HG03175 (cell line): ENCODE data around the gene FANCC.

Experiments used
- ATAC-seq: cut with Tn5 transposase; IDR thresholded peaks from one replicate; pipeline ENCODE4 v1.9.1; 2021; ENCODE audit warnings: mild to moderate bottlenecking, moderate library complexity; ENCODE audit not compliant: unreplicated experiment

The FANCC gene

DNA sequence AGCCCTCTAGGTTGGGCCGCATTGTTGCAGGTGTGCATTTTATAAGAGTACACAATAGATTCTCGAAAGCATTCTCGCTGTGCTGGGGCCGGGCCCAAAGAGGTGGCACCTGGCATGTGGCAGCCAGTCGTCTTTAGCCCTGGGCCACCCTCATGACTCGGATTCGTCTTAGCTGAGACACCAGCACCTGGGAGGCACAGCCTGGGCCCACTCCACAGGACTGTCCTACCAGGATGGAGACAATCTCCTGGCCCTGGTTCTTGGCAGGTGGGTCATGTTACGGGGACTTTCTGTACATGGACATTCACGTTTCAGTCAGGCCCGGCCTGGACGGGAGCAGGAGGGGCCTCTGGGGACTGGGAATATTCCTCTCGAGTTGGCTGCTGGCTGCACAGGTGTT is 212.5 kb downstream of the FANCC start:
- ATAC-seq, result no peak

DNA sequence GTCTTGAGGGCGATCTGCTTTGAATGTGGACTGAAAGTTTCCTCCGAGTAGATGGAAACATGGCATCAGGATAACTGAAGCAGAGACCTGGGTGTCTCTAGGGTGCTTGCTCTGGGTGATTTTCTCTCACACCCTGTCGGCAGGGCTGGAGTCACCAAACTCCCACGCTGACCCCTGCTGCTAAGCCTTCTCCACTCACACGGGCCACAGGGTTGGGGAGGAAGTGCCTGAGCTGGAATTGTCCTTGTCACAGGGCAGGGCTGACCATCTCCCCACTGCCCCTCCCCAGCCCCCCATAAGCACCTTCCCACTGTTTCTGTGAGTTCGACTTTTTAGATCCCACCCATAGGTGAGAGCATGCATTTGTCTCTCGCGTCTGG is 212.9 kb downstream of the FANCC start:
- no peak for ATAC-seq

DNA sequence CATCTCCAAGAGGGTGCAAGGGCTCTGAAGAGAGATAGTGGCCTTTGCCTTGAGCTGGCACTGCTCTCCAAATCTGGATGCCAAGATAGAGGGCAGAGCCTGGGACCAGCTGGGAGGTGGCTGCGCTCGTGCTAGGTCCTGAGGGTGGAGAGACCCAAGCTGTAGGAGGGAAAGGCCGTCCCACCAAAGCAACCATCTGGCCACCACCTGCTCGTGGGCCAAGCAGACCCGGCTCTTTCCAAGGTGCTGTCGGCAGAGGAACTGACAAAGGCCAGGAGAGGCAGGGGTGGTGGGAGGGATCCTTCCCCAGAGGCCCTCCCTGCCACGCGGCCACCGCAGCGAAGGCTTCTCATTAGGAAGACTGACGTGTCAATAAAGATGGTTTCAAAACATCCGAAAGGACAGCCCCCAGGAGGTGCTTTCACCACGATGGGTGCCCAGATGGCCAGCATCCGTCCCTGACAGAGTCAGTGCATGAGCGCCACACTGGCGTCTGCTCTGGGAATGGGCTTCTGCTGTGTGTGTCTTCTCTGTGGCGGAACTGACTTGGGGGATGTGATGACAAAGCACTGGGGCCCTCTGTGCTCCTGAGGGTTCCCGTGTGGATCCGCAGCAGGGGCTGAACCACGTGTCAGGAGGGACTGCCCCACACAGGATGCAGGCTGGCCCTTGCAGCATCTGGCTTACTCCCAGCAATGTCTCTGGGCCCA is 213.5 kb downstream of the FANCC start:
- no peak for ATAC-seq

DNA sequence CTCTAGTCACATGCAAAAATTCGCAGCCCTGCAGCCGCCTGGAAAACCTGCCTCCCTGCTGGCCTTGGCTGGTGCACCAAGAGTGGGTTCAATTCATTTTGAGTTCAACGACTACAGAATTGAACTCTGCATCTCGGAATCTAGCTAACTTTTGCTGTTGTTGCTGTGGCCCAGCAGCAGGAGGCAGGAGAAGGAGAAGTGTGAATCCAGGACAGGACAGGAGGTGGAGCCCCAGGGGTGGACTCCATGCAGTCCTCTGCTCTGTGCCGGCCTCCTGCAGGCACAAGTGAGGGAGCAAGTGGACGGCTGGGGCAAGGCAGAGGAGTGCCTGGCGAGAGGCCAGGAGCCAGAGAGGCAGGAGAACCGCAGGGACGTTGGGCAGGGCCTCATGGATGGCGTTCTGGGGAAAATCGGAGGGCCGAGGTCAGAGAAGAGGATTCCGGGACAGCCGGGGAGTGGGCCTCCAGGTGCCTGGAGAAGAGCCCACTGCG is 214.2 kb downstream of the FANCC start:
- ATAC-seq, result no peak

DNA sequence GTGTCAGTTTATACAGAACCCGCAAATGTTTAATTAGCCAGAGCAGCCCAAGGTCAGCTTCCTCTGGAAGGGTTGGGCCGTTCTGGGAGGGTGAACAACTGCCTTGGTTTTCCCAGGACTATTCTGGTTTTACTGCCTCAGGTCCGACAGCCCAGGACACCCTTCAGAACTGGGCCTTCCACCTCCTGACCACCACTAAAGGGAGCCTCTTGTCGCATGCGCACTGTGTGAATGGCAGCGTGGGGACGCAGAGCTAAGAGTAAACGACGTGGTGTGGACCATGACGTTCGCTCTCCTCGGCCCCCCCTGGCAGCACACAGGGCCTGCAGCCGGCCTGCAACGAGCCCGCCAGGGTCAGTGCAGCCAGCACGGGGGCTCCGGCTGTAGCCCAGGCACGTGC is 214.9 kb downstream of the FANCC start:
- ATAC-seq, result no peak

DNA sequence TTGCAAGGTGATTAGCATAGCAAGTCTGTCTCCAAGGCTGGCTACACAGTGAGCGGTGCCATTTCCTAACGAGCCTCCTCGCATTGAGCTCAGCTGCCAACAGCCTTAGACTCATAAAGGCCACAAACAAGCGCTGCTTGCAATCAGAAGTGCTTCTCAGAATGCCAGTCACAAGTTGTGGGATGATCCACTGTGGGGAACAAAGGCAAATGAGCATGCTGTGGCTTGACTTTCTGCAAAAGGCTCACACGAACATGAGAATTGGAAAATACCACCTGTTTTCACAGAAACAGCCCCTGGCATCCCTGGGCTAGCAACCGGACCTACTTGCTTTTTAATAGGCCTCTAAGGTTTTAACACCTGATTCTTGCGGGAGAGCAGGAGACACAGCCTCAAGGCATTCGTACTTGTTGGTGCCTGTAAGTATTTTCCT is 215.5 kb downstream of the FANCC start:
- no peak for ATAC-seq

DNA sequence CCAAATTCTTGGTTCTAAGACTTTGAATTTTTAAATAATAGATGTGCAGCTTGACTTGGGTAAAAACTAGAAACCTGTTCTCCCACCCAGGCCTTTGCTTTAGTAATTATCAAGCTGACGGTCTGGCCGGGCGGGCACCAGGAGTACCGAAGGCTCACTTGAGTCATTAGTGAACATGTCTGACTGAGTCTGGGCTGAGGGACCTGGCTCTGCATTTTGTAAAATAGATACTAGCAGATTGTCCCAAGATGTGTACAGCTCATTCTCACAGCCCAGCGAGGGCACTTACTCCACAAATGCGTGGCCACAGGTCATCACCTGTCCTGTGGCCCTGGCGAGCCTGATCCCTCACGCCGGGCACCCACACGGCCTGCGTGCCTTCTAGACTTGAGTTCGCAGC is 216.2 kb downstream of the FANCC start:
- no peak for ATAC-seq

DNA sequence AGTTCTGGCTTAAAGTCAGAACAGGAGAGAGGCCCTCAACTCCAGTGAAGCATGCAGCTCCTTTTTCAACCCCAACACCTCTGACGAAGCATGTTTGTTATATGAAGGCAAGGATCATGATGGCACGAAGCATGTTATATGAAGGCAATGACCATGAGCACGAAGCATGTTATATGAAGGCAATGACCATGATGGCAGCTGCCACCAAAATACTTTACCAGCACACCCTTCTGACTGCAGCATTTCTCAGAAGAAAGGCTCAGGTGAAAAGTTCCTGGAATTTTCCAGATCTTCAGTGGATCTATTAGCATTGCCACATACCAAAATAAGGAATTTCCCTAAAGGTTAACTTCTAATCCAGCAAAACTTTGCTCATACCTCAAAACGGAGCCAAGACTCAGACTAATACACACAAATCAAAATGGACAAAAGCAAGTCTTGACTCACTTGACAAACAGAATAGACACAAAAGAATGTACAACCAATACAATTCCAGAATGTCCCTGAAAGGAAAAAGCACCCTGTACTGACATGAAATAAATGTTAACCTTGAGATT is 217.4 kb downstream of the FANCC start:
- ATAC-seq, result no peak

DNA sequence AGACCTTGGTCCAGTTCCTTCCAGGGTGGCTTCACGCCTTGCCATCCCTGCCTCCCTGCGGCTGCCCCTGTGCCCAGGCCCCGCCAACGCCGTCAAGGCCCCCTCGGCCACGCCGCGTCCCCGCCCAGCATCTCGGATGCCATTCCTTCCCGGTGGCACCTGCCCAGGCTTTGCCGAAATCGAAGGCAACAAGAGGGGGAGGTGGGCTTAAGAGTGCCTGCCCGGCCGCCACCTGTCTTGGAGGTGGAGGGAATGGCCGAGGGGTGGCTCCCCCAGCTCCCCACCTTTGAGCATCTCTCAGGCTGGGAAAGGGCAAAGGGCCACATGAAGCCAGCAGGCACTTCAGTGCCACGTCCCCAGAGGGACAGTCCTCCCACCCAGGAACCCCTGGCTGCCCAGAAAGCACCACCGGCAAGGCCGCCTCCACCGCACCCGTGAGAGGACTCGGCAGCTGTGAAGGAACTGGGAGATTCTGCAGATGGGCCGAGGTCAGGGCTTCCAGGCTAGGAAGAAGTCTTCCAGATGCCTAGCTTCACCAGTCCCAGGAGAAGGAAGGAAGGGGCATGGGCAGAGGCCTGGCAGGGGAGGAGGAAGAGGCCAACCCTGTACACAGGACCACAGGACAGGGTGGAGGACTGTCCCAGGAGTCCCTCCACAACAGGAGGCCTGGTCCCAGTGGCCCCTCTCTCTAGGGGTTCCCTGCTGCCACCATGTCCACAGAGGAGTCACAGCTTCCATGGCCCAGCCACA is 218.0 kb downstream of the FANCC start:
- ATAC-seq, result no peak

DNA sequence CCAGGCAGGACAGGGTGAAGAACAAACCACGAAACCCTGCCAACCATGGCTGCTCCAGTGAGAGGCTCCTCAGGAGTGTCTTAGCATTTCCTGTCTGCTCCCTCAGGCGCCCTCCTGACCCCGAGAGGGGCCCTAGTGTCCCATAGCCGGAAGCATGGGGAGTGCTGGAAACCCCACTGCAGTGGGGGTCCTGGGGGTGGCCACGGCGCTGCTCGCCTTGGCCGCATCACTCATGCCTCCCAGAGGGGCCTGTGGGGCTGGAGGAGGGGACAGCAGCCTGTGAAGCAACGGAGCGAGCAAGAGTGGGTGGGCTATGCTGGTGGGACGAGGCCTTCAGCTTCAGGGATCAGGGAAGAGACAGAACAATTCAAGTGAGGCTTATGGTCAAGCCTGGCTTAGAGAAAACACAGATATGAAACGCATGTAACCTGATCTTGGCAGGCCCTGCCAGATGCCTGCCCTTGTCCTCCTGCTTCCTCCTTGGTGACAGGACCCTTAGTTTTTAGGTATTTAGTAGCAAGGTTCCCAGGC is 219.1 kb downstream of the FANCC start:
- ATAC-seq, result no peak

DNA sequence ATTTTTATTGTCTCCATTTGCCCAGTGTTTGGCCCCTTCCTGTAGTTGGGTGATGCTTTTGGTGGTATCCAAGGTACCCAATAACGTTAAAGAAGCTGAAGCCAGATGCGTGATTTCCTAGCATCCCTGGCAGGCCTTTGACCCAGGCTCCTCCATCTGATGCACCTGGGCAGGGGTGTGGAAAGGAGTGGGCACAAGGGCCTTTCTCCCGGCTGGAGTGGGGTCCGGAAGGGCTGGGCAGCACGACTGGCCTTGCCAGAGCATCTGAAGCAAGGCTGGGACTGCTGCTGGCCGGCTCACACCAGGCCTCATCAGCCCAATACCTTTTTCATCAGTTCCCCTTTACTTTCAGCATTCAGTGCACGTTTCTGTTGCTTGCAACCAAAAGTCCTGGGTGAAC is 220.2 kb downstream of the FANCC start:
- ATAC-seq, result no peak

DNA sequence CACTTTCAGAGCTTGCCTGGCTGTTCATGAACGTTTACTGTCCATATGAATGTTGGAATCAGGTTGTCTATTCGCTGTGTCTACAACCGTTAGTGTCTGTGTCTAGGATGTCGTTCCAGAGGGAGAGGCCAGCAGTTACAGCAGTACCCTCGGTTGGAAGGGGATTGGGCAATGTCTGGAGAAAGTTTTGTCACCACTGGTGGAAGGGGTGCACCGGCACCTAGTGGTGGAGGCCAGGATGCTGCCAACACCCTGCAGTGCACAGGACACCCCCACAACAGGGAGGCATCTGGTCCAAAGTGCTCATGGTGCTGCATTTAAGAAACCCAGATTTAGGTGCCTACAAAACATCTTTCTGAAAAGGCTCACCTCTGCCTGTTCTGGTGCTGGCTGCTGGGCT is 220.7 kb downstream of the FANCC start:
- ATAC-seq, result no peak

DNA sequence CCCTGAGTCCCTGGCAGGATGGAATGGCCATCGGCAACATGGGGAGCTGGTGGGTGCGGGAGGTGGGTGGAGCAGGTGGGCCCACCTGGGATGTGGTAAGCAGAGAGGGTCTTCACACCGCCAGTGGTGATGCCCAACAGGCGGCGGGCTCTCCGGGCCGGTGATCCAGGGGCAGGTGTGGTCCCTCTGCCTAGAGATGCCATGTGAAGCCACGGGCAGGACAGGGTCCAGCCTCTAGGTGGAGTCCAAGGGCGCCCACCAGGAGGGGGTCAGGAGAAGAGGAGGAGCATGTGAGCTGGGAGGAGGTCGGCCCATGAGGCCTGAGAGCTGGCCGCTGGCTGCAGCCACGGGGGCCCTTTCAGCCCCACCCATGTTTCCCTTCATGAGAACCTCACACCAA is 221.1 kb downstream of the FANCC start:
- ATAC-seq, result no peak

DNA sequence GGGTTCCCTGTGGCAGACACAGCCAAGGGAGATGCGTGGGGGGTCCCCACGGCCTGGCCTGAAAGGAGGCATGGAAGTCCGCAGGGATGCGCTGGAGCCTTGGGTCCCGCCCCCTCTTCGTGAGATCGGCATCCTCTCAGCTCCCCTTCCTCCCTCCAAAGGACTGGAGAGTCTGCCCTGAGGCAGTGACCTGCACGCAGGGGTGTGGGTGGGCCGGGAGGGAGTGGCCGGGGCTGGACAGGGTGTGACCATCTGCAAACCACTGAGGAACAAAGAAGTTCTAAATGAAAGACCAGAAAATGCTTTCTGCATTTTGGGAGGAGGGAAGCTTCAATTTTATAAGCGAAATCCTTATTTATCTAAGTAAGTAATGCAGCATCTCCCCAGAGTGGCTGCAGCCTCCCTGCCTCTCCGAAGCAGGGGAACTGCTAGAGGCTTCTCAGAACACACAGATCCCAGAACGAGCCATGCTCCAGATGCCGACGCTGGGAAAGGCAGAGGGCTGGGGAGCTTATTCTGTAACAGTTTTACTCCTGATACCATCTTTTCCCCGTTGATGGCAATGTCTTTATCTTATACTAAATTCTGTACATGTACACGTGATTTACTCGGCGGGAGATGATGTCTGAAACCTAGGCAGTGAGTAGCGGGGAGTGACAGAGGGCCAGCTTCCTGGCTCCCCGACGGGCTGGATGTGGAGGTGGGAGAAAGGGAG is 221.7 kb downstream of the FANCC start:
- no peak for ATAC-seq

DNA sequence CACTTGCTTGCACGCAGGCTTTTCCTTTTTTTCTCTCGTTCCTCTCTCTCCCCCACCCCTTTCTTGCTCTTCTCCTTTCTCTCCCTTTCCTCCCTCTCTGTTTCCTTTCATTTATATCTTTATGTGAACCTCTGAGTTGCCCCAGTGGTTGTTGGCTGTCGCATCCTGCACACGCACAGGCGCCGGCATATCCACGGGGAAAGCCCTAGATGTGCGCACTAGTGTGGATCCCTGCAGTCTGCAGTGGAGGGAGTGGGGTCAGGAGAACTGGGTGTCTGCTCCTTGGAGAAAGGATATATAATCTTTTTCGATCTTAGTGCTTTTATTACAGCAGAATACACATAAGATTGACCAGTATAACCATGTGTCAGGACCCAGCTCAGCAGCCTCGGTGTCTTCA is 223.5 kb downstream of the FANCC start:
- ATAC-seq, result no peak

DNA sequence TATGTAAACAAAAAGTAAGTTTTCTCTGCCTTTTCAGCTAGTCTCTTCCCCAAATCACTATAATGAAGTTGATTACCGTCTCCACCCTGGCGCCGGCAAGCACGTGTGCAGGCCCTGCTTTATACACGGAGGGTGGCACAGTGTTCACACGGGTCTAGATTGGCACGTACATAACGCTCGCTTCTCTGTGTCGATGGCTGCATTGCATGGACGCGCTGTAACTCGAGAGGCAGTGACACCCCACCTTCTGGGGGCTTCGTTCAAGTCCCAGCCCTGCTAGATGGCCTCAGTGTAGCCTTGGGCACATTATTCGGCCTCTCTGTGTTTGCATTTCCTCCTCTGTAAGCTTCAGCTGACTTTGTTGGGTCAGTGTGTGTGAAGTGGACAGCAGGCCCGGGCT is 223.9 kb downstream of the FANCC start:
- no peak for ATAC-seq

DNA sequence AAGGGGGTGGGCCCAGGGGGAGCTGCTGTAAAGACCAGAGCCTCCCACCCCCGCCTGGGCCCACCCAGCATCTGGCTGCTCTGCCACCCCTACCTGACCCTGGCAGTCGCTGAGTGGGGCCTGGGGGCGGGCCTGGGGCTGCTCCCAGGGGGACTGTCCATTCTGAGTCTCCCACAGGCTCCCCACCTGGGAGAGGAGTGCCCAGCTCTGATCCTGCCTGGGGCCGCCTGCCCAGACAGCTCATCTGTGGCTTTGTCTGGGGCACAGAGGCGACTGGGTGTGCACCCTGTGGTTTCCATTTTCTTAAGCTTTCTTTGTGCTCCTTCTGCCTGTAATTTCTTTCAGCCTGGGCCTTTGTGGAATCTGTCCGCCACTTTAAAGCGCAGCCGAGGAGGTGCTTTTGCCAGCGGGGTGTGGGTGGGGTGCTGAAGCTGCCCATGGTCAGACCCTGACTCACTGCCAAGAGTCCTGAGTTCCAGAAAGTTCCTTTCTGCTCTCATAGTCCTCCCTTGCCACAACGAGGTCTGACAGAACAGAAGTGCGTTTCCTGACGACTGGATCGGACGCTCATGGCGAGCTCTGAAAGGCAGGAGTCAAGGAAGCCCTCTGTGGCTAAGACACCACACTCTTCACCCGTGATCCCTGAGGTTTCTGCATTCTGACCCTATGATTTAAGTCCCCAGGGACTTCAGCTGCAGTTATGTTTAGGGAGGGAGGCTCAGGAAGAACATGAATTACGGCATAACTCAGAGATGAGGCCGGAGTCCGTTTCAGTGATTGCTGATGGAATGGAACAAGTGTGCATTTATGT is 225.0 kb downstream of the FANCC start:
- ATAC-seq, result no peak

DNA sequence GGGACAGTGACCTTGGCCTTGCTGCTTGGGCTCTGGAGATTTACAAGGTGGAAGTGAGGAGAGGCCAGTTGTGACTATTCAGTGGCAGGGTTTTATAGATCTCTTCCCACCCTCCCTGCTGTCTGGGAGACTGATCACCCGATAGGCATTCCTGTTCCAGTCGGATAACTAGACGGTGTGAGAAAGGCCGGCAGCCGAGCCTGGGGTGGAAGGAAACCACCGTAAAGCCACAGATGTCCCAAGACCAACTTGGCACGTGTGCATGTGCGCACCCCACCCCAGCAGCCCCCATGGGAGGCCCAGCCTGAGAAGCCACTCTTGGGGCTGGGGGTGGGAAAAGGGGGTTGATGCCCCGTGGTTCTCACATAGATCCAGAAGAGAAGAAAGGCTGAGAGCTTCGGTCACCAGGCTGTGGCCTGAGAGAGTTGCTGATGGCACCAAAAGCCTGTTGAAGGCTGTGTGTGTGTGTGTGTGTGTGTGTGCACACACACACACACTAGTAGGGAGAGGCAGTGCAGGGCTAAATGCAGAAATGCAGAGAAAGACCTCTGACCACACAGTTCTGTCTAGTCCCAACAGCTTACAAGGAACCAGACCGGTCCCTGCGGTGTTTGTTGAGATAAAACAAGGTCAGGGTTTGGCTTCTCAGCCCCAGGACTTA is 225.8 kb downstream of the FANCC start:
- ATAC-seq, result no peak

DNA sequence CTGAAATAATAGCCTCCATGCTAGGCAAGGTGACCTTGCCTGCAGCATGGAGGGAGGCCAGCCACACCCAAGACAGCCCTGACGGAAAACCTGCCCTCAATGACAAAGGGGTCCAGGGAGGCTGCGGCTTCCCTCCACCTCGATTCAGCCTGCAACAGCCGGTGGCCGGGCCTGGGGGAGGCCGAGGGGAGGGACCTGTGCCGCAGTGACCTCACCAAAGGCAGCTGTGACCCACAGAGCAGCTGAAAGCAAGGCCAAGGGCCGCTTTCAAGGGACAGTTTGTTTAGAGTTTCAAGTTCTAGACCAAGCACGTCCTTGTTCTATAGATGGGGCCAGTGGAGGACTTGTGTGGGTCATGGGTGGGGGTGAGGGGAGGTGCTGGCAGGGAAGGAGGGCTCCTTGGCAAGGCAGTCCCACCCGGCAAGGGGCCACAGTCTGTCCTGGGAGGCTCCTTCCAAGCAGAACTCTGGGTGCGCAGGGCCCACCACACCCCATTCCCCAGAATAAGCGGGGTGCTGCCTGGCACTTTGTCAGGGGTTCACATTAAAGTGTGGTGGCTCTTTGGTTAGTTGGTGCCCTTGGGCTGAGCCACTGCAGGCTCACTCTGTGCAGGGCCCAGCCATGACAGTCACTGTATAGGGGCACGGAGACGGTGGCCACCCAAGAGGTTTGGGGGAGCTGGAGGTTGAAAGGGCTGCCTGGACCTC is 226.5 kb downstream of the FANCC start:
- ATAC-seq, result no peak
